ENCODE measurements around the gene SHROOM1. TPM values are rescaled to one million over a fixed set of nuclear protein-coding genes. Genes with fewer than 3 reads are reported as not detected.
"Not testable (repeated sequence)": the region's sequence is repeated elsewhere in the genome, so short reads cannot be mapped to it uniquely, and the experiment has no call there.

The SHROOM1 gene
- polyA plus RNA-seq, 1 donor from 2014 or later, result 1.8 TPM

DNA sequence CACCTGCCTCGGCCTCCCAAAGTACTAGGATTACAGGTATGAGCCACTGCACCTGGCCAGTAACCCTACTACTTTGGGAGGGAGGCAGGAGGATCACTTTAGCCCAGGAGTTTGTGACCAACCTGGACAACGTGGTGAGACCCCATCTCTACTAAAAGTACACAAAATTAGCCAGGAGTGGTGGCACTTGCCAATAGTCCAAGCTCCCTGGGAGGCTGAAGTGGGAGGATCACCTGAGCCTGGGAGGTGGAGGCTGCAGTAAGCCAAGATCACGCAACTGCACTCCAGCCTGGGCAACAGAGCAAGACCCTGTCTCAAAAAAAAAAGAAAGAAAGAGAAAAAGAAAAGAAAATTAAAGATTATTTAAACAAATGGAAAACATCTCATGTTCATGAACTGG lies 25.6 kb upstream of the SHROOM1 start:
- Histone ChIP-seq H3F3A (ENCODE audit: insufficient read depth, low read length, poor library complexity, severe bottlenecking) (no peaks in the 10 kb centered on the region), H3K4me2 (ENCODE audit: low read length) (no peak overlapping the region), H3K79me2 (replicated peaks; ENCODE audit: insufficient read depth, low read length) (no peaks in the 10 kb centered on the region), H3K27ac (ENCODE audit: low read length) (no peak overlapping the region), H4K20me1 (ENCODE audit: insufficient read depth) (no peaks in the 10 kb centered on the region), H3K9me2 (ENCODE audit: insufficient read depth, low read length) (no peaks in the 10 kb centered on the region), H3K27me3 (ENCODE audit: insufficient read depth, low read depth, low read length) (no peaks in the 10 kb centered on the region), H3K36me3 (ENCODE audit: insufficient read depth, low read length) (no peaks in the 10 kb centered on the region), H2AFZ (ENCODE audit: low read depth, low read length) (no peak overlapping the region), H3K9ac (ENCODE audit: low read length) (no peak overlapping the region), H3K4me3 (ENCODE audit: low read length) (no peak overlapping the region), H3K9me3 (ENCODE audit: low read length) (no peaks in the 10 kb centered on the region)
- no peak for TF ChIP-seq EZH2 (IDR thresholded peaks at IDR 0.05; ENCODE audit: borderline replicate concordance, insufficient read depth, low read length, poor library complexity, severe bottlenecking)
- TF ChIP-seq MXI1 (conservative IDR thresholded peaks at IDR 0.05; ENCODE audit: poor library complexity, severe bottlenecking), result no peak
- TF ChIP-seq, protein P1, sequence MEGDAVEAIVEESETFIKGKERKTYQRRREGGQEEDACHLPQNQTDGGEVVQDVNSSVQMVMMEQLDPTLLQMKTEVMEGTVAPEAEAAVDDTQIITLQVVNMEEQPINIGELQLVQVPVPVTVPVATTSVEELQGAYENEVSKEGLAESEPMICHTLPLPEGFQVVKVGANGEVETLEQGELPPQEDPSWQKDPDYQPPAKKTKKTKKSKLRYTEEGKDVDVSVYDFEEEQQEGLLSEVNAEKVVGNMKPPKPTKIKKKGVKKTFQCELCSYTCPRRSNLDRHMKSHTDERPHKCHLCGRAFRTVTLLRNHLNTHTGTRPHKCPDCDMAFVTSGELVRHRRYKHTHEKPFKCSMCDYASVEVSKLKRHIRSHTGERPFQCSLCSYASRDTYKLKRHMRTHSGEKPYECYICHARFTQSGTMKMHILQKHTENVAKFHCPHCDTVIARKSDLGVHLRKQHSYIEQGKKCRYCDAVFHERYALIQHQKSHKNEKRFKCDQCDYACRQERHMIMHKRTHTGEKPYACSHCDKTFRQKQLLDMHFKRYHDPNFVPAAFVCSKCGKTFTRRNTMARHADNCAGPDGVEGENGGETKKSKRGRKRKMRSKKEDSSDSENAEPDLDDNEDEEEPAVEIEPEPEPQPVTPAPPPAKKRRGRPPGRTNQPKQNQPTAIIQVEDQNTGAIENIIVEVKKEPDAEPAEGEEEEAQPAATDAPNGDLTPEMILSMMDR (IDR thresholded peaks at IDR 0.05; ENCODE audit: poor library complexity, severe bottlenecking), result no peak
- TF ChIP-seq SMC3 (conservative IDR thresholded peaks at IDR 0.05; ENCODE audit: poor library complexity), result no peak
- no peak for TF ChIP-seq EP300 (conservative IDR thresholded peaks at IDR 0.05; ENCODE audit: poor library complexity, severe bottlenecking)
- TF ChIP-seq POLR2AphosphoS5 (IDR thresholded peaks at IDR 0.05), result no peak
- TF ChIP-seq TAF1 (IDR thresholded peaks at IDR 0.05; ENCODE audit: low read depth), result no peak
- TF ChIP-seq, protein P2, sequence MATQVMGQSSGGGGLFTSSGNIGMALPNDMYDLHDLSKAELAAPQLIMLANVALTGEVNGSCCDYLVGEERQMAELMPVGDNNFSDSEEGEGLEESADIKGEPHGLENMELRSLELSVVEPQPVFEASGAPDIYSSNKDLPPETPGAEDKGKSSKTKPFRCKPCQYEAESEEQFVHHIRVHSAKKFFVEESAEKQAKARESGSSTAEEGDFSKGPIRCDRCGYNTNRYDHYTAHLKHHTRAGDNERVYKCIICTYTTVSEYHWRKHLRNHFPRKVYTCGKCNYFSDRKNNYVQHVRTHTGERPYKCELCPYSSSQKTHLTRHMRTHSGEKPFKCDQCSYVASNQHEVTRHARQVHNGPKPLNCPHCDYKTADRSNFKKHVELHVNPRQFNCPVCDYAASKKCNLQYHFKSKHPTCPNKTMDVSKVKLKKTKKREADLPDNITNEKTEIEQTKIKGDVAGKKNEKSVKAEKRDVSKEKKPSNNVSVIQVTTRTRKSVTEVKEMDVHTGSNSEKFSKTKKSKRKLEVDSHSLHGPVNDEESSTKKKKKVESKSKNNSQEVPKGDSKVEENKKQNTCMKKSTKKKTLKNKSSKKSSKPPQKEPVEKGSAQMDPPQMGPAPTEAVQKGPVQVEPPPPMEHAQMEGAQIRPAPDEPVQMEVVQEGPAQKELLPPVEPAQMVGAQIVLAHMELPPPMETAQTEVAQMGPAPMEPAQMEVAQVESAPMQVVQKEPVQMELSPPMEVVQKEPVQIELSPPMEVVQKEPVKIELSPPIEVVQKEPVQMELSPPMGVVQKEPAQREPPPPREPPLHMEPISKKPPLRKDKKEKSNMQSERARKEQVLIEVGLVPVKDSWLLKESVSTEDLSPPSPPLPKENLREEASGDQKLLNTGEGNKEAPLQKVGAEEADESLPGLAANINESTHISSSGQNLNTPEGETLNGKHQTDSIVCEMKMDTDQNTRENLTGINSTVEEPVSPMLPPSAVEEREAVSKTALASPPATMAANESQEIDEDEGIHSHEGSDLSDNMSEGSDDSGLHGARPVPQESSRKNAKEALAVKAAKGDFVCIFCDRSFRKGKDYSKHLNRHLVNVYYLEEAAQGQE (IDR thresholded peaks at IDR 0.05; ENCODE audit: borderline replicate concordance), result no peak
- TF ChIP-seq RAD21 (conservative IDR thresholded peaks at IDR 0.05), result no peak

DNA sequence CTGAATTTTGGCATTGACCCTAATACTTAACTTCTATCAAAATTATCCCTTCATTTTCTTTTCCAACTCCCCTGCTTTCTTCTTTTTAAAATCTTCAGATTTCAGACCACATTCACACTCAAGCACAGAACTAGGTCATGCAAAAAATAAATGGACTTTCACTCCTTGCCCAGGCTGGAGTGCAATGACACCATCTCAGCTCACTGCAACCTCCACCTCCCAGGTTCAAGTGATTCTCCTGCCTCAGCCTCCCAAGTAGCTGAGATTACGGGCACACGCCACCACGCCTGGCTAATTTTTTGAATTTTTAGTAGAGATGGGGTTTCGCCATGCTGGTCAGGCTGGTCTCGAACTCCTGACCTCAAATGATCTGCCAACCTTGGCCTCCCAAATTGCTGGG lies 24.5 kb upstream of the SHROOM1 start:
- H3K27ac ChIP-seq (ENCODE audit: low read length); H3K4me2 ChIP-seq (ENCODE audit: low read length); H3K4me3 ChIP-seq (ENCODE audit: low read length); H3K9me2 ChIP-seq (ENCODE audit: insufficient read depth, low read length); H4K20me1 ChIP-seq (ENCODE audit: insufficient read depth); H2AFZ ChIP-seq (ENCODE audit: low read depth, low read length); H3K9ac ChIP-seq (ENCODE audit: low read length); H3K27me3 ChIP-seq (ENCODE audit: insufficient read depth, low read depth, low read length); H3K9me3 ChIP-seq (ENCODE audit: low read length); H3K36me3 ChIP-seq (ENCODE audit: insufficient read depth, low read length); H3K79me2 ChIP-seq (replicated peaks; ENCODE audit: insufficient read depth, low read length); H3F3A ChIP-seq (ENCODE audit: insufficient read depth, low read length, poor library complexity, severe bottlenecking): not testable (repeated sequence)

DNA sequence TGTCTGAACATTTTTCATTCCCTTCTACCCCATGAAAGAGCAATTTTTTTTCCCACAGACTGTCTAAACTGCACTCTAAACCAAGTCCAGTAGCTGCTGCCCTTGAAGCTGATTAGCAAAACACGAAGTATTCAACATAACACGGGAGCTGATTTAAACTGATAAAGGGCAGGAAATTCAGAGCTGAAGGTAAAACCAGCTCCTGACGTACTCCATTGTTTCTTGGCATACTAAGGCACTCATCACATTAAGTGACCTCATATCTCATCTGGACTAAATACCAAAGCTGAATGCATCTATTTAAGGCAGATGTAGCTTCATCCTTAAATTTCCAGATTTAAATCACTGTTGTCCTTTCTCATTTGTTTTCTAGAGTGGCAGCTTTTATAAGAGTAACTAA lies 23.9 kb upstream of the SHROOM1 start:
- H3K9me3 ChIP-seq (ENCODE audit: low read length), result no peaks in the 10 kb centered on the region
- no peaks in the 10 kb centered on the region for H3K27me3 ChIP-seq (ENCODE audit: insufficient read depth, low read depth, low read length)
- H3K79me2 ChIP-seq (replicated peaks; ENCODE audit: insufficient read depth, low read length), result no peaks in the 10 kb centered on the region
- H3F3A ChIP-seq (ENCODE audit: insufficient read depth, low read length, poor library complexity, severe bottlenecking), result no peaks in the 10 kb centered on the region
- H3K36me3 ChIP-seq (ENCODE audit: insufficient read depth, low read length), result no peaks in the 10 kb centered on the region
- H4K20me1 ChIP-seq (ENCODE audit: insufficient read depth), result no peaks in the 10 kb centered on the region
- H3K9ac ChIP-seq (ENCODE audit: low read length), result no peak overlapping the region
- no peaks in the 10 kb centered on the region for H3K9me2 ChIP-seq (ENCODE audit: insufficient read depth, low read length)
- H3K27ac ChIP-seq (ENCODE audit: low read length), result no peak overlapping the region
- no peak overlapping the region for H3K4me3 ChIP-seq (ENCODE audit: low read length)
- no peak overlapping the region for H2AFZ ChIP-seq (ENCODE audit: low read depth, low read length)
- TF ChIP-seq, protein P2 (IDR thresholded peaks at IDR 0.05; ENCODE audit: borderline replicate concordance), result no peak
- TF ChIP-seq RAD21 (conservative IDR thresholded peaks at IDR 0.05) (no peak), SMC3 (conservative IDR thresholded peaks at IDR 0.05; ENCODE audit: poor library complexity) (no peak), TAF1 (IDR thresholded peaks at IDR 0.05; ENCODE audit: low read depth) (no peak), EZH2 (IDR thresholded peaks at IDR 0.05; ENCODE audit: borderline replicate concordance, insufficient read depth, low read length, poor library complexity, severe bottlenecking) (no peak), EP300 (conservative IDR thresholded peaks at IDR 0.05; ENCODE audit: poor library complexity, severe bottlenecking) (no peak), MXI1 (conservative IDR thresholded peaks at IDR 0.05; ENCODE audit: poor library complexity, severe bottlenecking) (no peak), POLR2AphosphoS5 (IDR thresholded peaks at IDR 0.05) (no peak)
- TF ChIP-seq, protein P1 (IDR thresholded peaks at IDR 0.05; ENCODE audit: poor library complexity, severe bottlenecking), result no peak
- no peak overlapping the region for H3K4me2 ChIP-seq (ENCODE audit: low read length)
